Nephron (organoid): ENCODE results near the gene PKD2L1.

Experiments
- H3K27ac Mint-ChIP-seq, 3 experiments: 2 replicates each; pipeline ENCODE4 v1.8.0; 2020; ENCODE audit warnings: mixed read lengths in 3 of 3, mild to moderate bottlenecking in 2 of 3, moderate library complexity in 1 of 3
- H3K27me3 Mint-ChIP-seq: 2 replicates; pipeline ENCODE4 v1.8.0; 2021; ENCODE audit warnings: low read depth, mild to moderate bottlenecking, moderate library complexity, mixed read lengths
- H3K36me3 Mint-ChIP-seq: 2 replicates; pipeline ENCODE4 v1.8.0; 2020; ENCODE audit warnings: low read depth, mixed read lengths
- H3K4me1 Mint-ChIP-seq: 2 replicates; pipeline ENCODE4 v1.8.0; 2020; ENCODE audit warnings: mixed read lengths
- H3K4me3 Mint-ChIP-seq, 3 experiments: 2 replicates each; pipeline ENCODE4 v1.8.0; 2020; ENCODE audit warnings: mild to moderate bottlenecking in 3 of 3, mixed read lengths in 3 of 3, moderate library complexity in 2 of 3
- H3K9me3 Mint-ChIP-seq: 2 replicates; pipeline ENCODE4 v1.8.0; 2020; ENCODE audit warnings: mixed read lengths
- CTCF ChIP-seq, 3 experiments: fragments of 200-600 bp; sonication (generic); IDR thresholded peaks; one replicate each; pipeline ENCODE4 v1.5.0; 2021; ENCODE audit warnings: antibody characterized with exemption in 3 of 3; ENCODE audit not compliant: unreplicated experiment in 3 of 3

Gene PKD2L1

GRCh38 chr10:100318207-100318606 lies 11.8 kb downstream of the PKD2L1 start:
- no peaks in the 10 kb centered on the region for H3K9me3 Mint-ChIP-seq
- TF ChIP-seq CTCF (IDR thresholded peaks at IDR 0.05; ENCODE audit: unreplicated experiment in 3 of 3): no peak
- no peak overlapping the region for H3K27ac Mint-ChIP-seq
- peaks cover 62% of the 10 kb centered on the region for H3K27me3 Mint-ChIP-seq
- H3K4me3 Mint-ChIP-seq: no peak overlapping the region
- H3K36me3 Mint-ChIP-seq: no peaks in the 10 kb centered on the region
- no peaks in the 10 kb centered on the region for H3K4me1 Mint-ChIP-seq

- H3K9me3 Mint-ChIP-seq: no peaks in the 10 kb centered on the region
- H3K4me1 Mint-ChIP-seq: no peaks in the 10 kb centered on the region
- no peaks in the 10 kb centered on the region for H3K36me3 Mint-ChIP-seq
- TF ChIP-seq CTCF (IDR thresholded peaks at IDR 0.05; ENCODE audit: unreplicated experiment in 3 of 3): no peak
- peaks cover 79% of the 10 kb centered on the region for H3K27me3 Mint-ChIP-seq
- no peak overlapping the region for H3K4me3 Mint-ChIP-seq
- no peak overlapping the region for H3K27ac Mint-ChIP-seq
Observed at GRCh38 chr10:100315615-100316014, 14.4 kb downstream of the PKD2L1 start.

- Mint-ChIP-seq H3K4me1 (no peaks in the 10 kb centered on the region), H3K27ac (no peak overlapping the region), H3K4me3 (no peak overlapping the region), H3K36me3 (no peaks in the 10 kb centered on the region), H3K27me3 (peaks cover 64% of the 10 kb centered on the region), H3K9me3 (no peaks in the 10 kb centered on the region)
- TF ChIP-seq CTCF (IDR thresholded peaks at IDR 0.05; ENCODE audit: unreplicated experiment in 3 of 3): no peak
Observed at GRCh38 chr10:100311298-100311697, 18.7 kb downstream of the PKD2L1 start.

GRCh38 chr10:100307684-100308083 lies 22.3 kb downstream of the PKD2L1 start:
- no peak for TF ChIP-seq CTCF (IDR thresholded peaks at IDR 0.05; ENCODE audit: unreplicated experiment in 3 of 3)
- H3K4me3 Mint-ChIP-seq: no peak overlapping the region
- no peak overlapping the region for H3K27ac Mint-ChIP-seq
- H3K9me3 Mint-ChIP-seq: no peaks in the 10 kb centered on the region
- H3K36me3 Mint-ChIP-seq: no peaks in the 10 kb centered on the region
- H3K4me1 Mint-ChIP-seq: no peaks in the 10 kb centered on the region
- H3K27me3 Mint-ChIP-seq: peaks cover 62% of the 10 kb centered on the region

GRCh38 chr10:100306861-100307260 lies 23.2 kb downstream of the PKD2L1 start:
- TF ChIP-seq CTCF (IDR thresholded peaks at IDR 0.05; ENCODE audit: unreplicated experiment in 3 of 3): no peak
- no peak overlapping the region for H3K4me3 Mint-ChIP-seq
- H3K27me3 Mint-ChIP-seq: peaks cover 61% of the 10 kb centered on the region
- H3K4me1 Mint-ChIP-seq: no peaks in the 10 kb centered on the region
- H3K27ac Mint-ChIP-seq: no peak overlapping the region
- no peaks in the 10 kb centered on the region for H3K36me3 Mint-ChIP-seq
- H3K9me3 Mint-ChIP-seq: no peaks in the 10 kb centered on the region

- Mint-ChIP-seq H3K36me3 (no peaks in the 10 kb centered on the region), H3K9me3 (no peaks in the 10 kb centered on the region), H3K4me1 (no peaks in the 10 kb centered on the region), H3K27ac (no peak overlapping the region), H3K4me3 (no peak overlapping the region), H3K27me3 (peaks cover 58% of the 10 kb centered on the region)
- TF ChIP-seq CTCF (IDR thresholded peaks at IDR 0.05; ENCODE audit: unreplicated experiment in 3 of 3): no peak
Observed at GRCh38 chr10:100304414-100304813, 25.6 kb downstream of the PKD2L1 start.
